Measurements from ENCODE around the gene LETM1.

DNA sequence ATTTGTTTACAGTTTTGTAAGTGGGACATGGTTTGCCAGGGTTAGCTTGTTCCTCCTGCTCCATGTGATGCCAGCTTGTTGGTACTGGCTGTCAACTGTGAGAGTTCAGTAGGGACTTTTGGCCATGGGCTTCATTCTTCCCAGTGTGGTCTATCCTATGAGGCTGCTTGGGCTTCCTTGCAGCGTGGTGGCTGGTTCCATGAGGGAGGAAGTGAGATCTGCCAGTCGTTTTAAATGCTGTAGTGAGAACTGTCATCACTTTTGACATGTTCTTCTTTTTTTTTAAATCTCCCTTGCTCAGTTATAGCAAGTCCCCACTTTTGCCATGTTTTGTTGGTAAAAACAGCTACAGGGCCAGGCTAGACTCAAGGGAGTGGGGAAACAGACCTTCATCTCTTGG is 31.1 kb upstream of the LETM1 start:
- TF ChIP-seq POLR2A (IDR thresholded peaks at IDR 0.05): no peak
- TF ChIP-seq, protein P1, sequence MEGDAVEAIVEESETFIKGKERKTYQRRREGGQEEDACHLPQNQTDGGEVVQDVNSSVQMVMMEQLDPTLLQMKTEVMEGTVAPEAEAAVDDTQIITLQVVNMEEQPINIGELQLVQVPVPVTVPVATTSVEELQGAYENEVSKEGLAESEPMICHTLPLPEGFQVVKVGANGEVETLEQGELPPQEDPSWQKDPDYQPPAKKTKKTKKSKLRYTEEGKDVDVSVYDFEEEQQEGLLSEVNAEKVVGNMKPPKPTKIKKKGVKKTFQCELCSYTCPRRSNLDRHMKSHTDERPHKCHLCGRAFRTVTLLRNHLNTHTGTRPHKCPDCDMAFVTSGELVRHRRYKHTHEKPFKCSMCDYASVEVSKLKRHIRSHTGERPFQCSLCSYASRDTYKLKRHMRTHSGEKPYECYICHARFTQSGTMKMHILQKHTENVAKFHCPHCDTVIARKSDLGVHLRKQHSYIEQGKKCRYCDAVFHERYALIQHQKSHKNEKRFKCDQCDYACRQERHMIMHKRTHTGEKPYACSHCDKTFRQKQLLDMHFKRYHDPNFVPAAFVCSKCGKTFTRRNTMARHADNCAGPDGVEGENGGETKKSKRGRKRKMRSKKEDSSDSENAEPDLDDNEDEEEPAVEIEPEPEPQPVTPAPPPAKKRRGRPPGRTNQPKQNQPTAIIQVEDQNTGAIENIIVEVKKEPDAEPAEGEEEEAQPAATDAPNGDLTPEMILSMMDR (IDR thresholded peaks at IDR 0.05): no peak
- TF ChIP-seq POLR2AphosphoS5 (IDR thresholded peaks at IDR 0.05): no peak

Data from prostate gland (tissue), 2 donors.